K562 (cell line): ENCODE data around the gene PRR36. TPM values are rescaled to one million over a fixed set of nuclear protein-coding genes. Genes with fewer than 3 reads are reported as not detected.

Experiments
- EGR1 ChIP-seq: fragments of 450-650 bp; conservative IDR thresholded peaks from 2 replicates; pipeline ENCODE4 v1.6.1; 2017; ENCODE audit warnings: mild to moderate bottlenecking
- HMGN3 ChIP-seq: IDR thresholded peaks from 2 replicates; pipeline ENCODE4 v1.6.1; 2011; ENCODE audit warnings: borderline replicate concordance, low read depth, mild to moderate bottlenecking, mixed read lengths, low read length; ENCODE audit not compliant: insufficient read length; ENCODE audit errors: extremely low read depth
- HOXB6 ChIP-seq: fragments of 250-450 bp; sonication (Bioruptor Pico); IDR thresholded peaks from 2 replicates; pipeline ENCODE4 v1.5.1; 2022; ENCODE audit warnings: mild to moderate bottlenecking, borderline replicate concordance
- NFRKB ChIP-seq: fragments of 450-650 bp; IDR thresholded peaks from 2 replicates; pipeline ENCODE4 v1.6.1; 2016; ENCODE audit warnings: low read depth
- PHF8 ChIP-seq: fragments of 200-600 bp; sonication (generic); IDR thresholded peaks from 2 replicates; pipeline ENCODE4 v1.6.1; 2012; ENCODE audit warnings: mixed run types, mild to moderate bottlenecking, inconsistent platforms, low read length, moderate library complexity, borderline replicate concordance
- SAFB2 ChIP-seq: fragments of 200-400 bp; formaldehyde crosslinking; IDR thresholded peaks from 2 replicates; pipeline ENCODE4 v1.6.1; 2018; ENCODE audit warnings: borderline replicate concordance, low read length, low read depth, moderate library complexity; ENCODE audit not compliant: severe bottlenecking
- ZBTB9 ChIP-seq: fragments of 450-650 bp; formaldehyde crosslinking; IDR thresholded peaks from 2 replicates; pipeline ENCODE4 v1.4.0; 2020; ENCODE audit warnings: mild to moderate bottlenecking, moderate library complexity
- ZNF511 ChIP-seq: sonication (generic); formaldehyde crosslinking; IDR thresholded peaks from 2 replicates; pipeline ENCODE4 v1.8.0; 2022; ENCODE audit warnings: mild to moderate bottlenecking, missing genetic modification reagents
- ZNF740 ChIP-seq, 3 experiments: fragments of 200-800 bp in 1 of 3; sonication (Bioruptor generic) in 1 of 3; sonication (generic) in 1 of 3; formaldehyde crosslinking in 1 of 3; IDR thresholded peaks; 2 replicates each; pipeline versions ENCODE4 v1.6.1 to v1.8.0; 2016 to 2022; ENCODE audit warnings: mild to moderate bottlenecking in 2 of 3, missing compliant biosample characterization in 2 of 3, missing genetic modification characterization in 2 of 3, missing genetic modification reagents in 1 of 3
- polyA plus RNA-seq, 8 experiments: library from polyadenylated mRNA; depleted of rRNA in 4 of 8; stranded (reverse) in 5 of 8; unstranded in 3 of 8; fragments of >200 nt; fragmentation: Nextera tagmentation in 2 of 8; fragmentation: Illumina TruSeq in 1 of 8; extraction: Ambion mirVana in 2 of 8; extraction: Trizol in 1 of 8; gene quantifications; 2 replicates each; pipeline versions ENCODE4 v1.2.1 to v1.2.3, GENCODE V29; 2011 to 2014; ENCODE audit warnings: inconsistent platforms in 1 of 8, missing spikeins in 1 of 8
- total RNA-seq, 7 experiments: library from RNA; depleted of rRNA in 6 of 7; stranded (reverse); fragments of >200 nt in 6 of 7; fragmentation: Illumina TruSeq in 2 of 7; extraction: Trizol in 2 of 7; gene quantifications; 2 replicates each; pipeline versions ENCODE4 v1.2.1 to v1.2.3, GENCODE V29; 2011 to 2021; ENCODE audit warnings: low replicate concordance in 1 of 7

The PRR36 gene
- total and polyA plus RNA-seq, 9 of the 15 experiments (the other 6 are each of a cell fraction or from before 2014, with no cell fraction given): 0.05 to 0.42 (median 0.06) TPM; not detected in 6

GRCh38 chr19:7862413-7862951 is 11.7 kb downstream of the PRR36 start (continued):
- TF ChIP-seq ZNF740 (CRISPR knock-in tag; IDR thresholded peaks at IDR 0.05): no peak
- peak in 1 of 2 experiments; percentile 79; a peak in 2 of 4 replicates for TF ChIP-seq ZNF740 (tag; IDR thresholded peaks at IDR 0.05)
- 0 out of 2 replicates have a peak, but pooled peaks have one; percentile 2 for TF ChIP-seq ZNF511 (CRISPR knock-in tag)
- TF ChIP-seq EGR1: peak; percentile 79; the same call in 1 of the 2 replicates
- no peak for TF ChIP-seq HOXB6 (CRISPR knock-in tag)
- TF ChIP-seq HMGN3: peak; percentile 50
- 0 out of 2 replicates have a peak, but pooled peaks have one; percentile 28 for TF ChIP-seq ZBTB9
- peak; percentile 29; the same call in 1 of the 2 replicates for TF ChIP-seq PHF8
- TF ChIP-seq SAFB2: no peak
- TF ChIP-seq NFRKB: no peak
